Small intestine (tissue), 7 donors: Measurements from ENCODE around the gene TASP1. TPM values are rescaled to one million over a fixed set of nuclear protein-coding genes. Genes with fewer than 3 reads are reported as not detected.

Experiments used
- DNase-seq, 2 donors: peaks; one replicate each; pipeline versions ENCODE4 v3.0.0 to v3.0.0-alpha.2; 2013
- FAIRE-seq: peaks from 2 replicates; lab custom pipeline; 2012; peaks lifted over from hg19 to GRCh38; lab: Jason Lieb, UNC
- H3K27ac ChIP-seq, 3 donors: one replicate each; pipeline ENCODE4 v1.5.1; 2013; ENCODE audit warnings: low read length in 2 of 3, mild to moderate bottlenecking in 2 of 3, control low read depth in 1 of 3, inconsistent platforms in 1 of 3, low read depth in 1 of 3, moderate library complexity in 1 of 3
- H3K27me3 ChIP-seq, 3 donors: one replicate each; pipeline ENCODE4 v1.6.1; 2013; ENCODE audit warnings: low read length in 3 of 3, inconsistent platforms in 1 of 3; ENCODE audit not compliant: control insufficient read depth in 3 of 3, insufficient read depth in 3 of 3
- H3K36me3 ChIP-seq, 3 donors: one replicate each; pipeline ENCODE4 v1.6.1; 2013; ENCODE audit warnings: low read length in 3 of 3, inconsistent platforms in 1 of 3, low read depth in 1 of 3, mild to moderate bottlenecking in 1 of 3, moderate library complexity in 1 of 3; ENCODE audit not compliant: control insufficient read depth in 3 of 3, insufficient read depth in 2 of 3
- H3K4me1 ChIP-seq, 3 donors: one replicate each; pipeline ENCODE4 v1.6.1; 2013; ENCODE audit warnings: low read length in 2 of 3, inconsistent platforms in 1 of 3, low read depth in 1 of 3, mild to moderate bottlenecking in 1 of 3, moderate library complexity in 1 of 3; ENCODE audit not compliant: control insufficient read depth in 3 of 3, insufficient read depth in 2 of 3
- H3K4me3 ChIP-seq, 3 donors: one replicate each; pipeline ENCODE4 v1.5.1; 2013; ENCODE audit warnings: low read length in 3 of 3, control low read depth in 1 of 3, inconsistent platforms in 1 of 3, low read depth in 1 of 3, mild to moderate bottlenecking in 1 of 3, moderate library complexity in 1 of 3
- H3K9me3 ChIP-seq, 2 donors: one replicate each; pipeline ENCODE4 v1.6.1; 2013; ENCODE audit warnings: low read depth in 1 of 2, low read length in 1 of 2; ENCODE audit not compliant: control insufficient read depth in 2 of 2, insufficient read depth in 1 of 2
- WGBS, 3 donors: extraction: QIAGEN DNeasy Blood & Tissue Kit; methylation state at CpG; one replicate each; pipeline ENCODE4 v1.1.7; 2013; 5-methylcytosine and 5-hydroxymethylcytosine counted together
- polyA plus RNA-seq, 4 donors: library from polyadenylated mRNA; stranded (reverse) in 3 of 4; unstranded in 1 of 4; fragments of 200-250 nt in 3 of 4; fragments of 120-200 nt in 1 of 4; gene quantifications; one replicate each; pipeline versions ENCODE4 v1.2.1 to v1.2.3, GENCODE V29; 2013
- donor health status: healthy with polysubstance abuse.
- donor health status: control.
- donor health status: control.
- donor health status: Bipolar disorder and iron deficiency.
- donor health status: healthy.

The TASP1 gene
- polyA plus RNA-seq, 4 donors: 3.0 to 13.3 (median 5.6) TPM

- FAIRE-seq (no peak), DNase-seq (no peak)
- Histone ChIP-seq H3K27ac (no peak overlapping the region), H3K4me1 (no peaks in the 10 kb centered on the region), H3K4me3 (no peak overlapping the region), H3K36me3 (peaks cover 0 to 3% (median 0%) of the 10 kb centered on the region in 3 donors), H3K9me3 (peaks cover 0 to 9% of the 10 kb centered on the region in 2 donors), H3K27me3 (no peaks in the 10 kb centered on the region)
Measured at GRCh38 chr20:13469262-13469661, 169.5 kb downstream of the TASP1 start.

GRCh38 chr20:13468166-13468565 lies 170.6 kb downstream of the TASP1 start:
- FAIRE-seq (no peak), DNase-seq (no peak)
- Histone ChIP-seq H3K4me3 (no peak overlapping the region), H3K9me3 (peaks cover 0 to 6% of the 10 kb centered on the region in 2 donors), H3K36me3 (no peaks in the 10 kb centered on the region), H3K27me3 (no peaks in the 10 kb centered on the region), H3K27ac (no peak overlapping the region), H3K4me1 (no peaks in the 10 kb centered on the region)

GRCh38 chr20:13464702-13465101 lies 174.0 kb downstream of the TASP1 start:
- no peak for FAIRE-seq
- H3K27ac ChIP-seq: no peak overlapping the region
- H3K9me3 ChIP-seq: peaks cover 0 to 3% of the 10 kb centered on the region in 2 donors
- no peaks in the 10 kb centered on the region for H3K4me1 ChIP-seq
- H3K27me3 ChIP-seq: no peaks in the 10 kb centered on the region
- no peaks in the 10 kb centered on the region for H3K36me3 ChIP-seq
- WGBS, 3 donors: 90 to 98% (median 95%) methylated on average over 3 of the region's 3 CpGs
- H3K4me3 ChIP-seq: no peak overlapping the region
- DNase-seq: no peak

GRCh38 chr20:13461849-13462458 lies 176.8 kb downstream of the TASP1 start:
- H3K9me3 ChIP-seq: no peaks in the 10 kb centered on the region
- DNase-seq (no peak), FAIRE-seq (no peak)
- H3K27ac ChIP-seq: no peak overlapping the region
- H3K36me3 ChIP-seq: no peaks in the 10 kb centered on the region
- 88 to 93% (median 93%) methylated on average over 2 of the region's 2 CpGs for WGBS, 3 donors
- H3K27me3 ChIP-seq: no peaks in the 10 kb centered on the region
- no peak overlapping the region for H3K4me3 ChIP-seq
- no peaks in the 10 kb centered on the region for H3K4me1 ChIP-seq

GRCh38 chr20:13458860-13459451 lies 179.8 kb downstream of the TASP1 start:
- peak; percentile 21 to 36 for DNase-seq
- Histone ChIP-seq H3K4me1 (no peaks in the 10 kb centered on the region), H3K9me3 (no peaks in the 10 kb centered on the region), H3K27ac (no peak overlapping the region), H3K4me3 (no peak overlapping the region), H3K27me3 (no peaks in the 10 kb centered on the region), H3K36me3 (peaks cover 0 to 2% (median 0%) of the 10 kb centered on the region in 3 donors)
- WGBS, 3 donors: 76 to 81% (median 78%) methylated on average over 3 of the region's 3 CpGs
- no peak for FAIRE-seq

GRCh38 chr20:13457487-13457886 lies 181.2 kb downstream of the TASP1 start:
- Histone ChIP-seq H3K27ac (no peak overlapping the region), H3K4me1 (peaks cover 0 to 3% (median 0%) of the 10 kb centered on the region in 3 donors), H3K9me3 (no peaks in the 10 kb centered on the region), H3K27me3 (no peaks in the 10 kb centered on the region), H3K4me3 (no peak overlapping the region), H3K36me3 (peaks cover 0 to 2% (median 0%) of the 10 kb centered on the region in 3 donors)
- FAIRE-seq (peak; percentile 72), DNase-seq (no peak)
- WGBS, 3 donors: 97 to 100% (median 97%) methylated on average over 1 of the region's 1 CpG

GRCh38 chr20:13455713-13456112 lies 183.0 kb downstream of the TASP1 start:
- H3K27ac ChIP-seq: no peak overlapping the region
- 78 to 96% (median 93%) methylated on average over 3 of the region's 3 CpGs for WGBS, 3 donors
- H3K9me3 ChIP-seq: no peaks in the 10 kb centered on the region
- DNase-seq (no peak), FAIRE-seq (no peak)
- H3K4me3 ChIP-seq: no peak overlapping the region
- no peaks in the 10 kb centered on the region for H3K27me3 ChIP-seq
- H3K4me1 ChIP-seq: peaks cover 0 to 3% (median 0%) of the 10 kb centered on the region in 3 donors
- H3K36me3 ChIP-seq: peaks cover 0 to 2% (median 0%) of the 10 kb centered on the region in 3 donors

GRCh38 chr20:13453367-13453766 lies 185.4 kb downstream of the TASP1 start:
- peaks cover 0 to 3% (median 0%) of the 10 kb centered on the region in 3 donors for H3K4me1 ChIP-seq
- H3K9me3 ChIP-seq: no peaks in the 10 kb centered on the region
- H3K4me3 ChIP-seq: no peak overlapping the region
- peaks cover 0 to 2% (median 0%) of the 10 kb centered on the region in 3 donors for H3K36me3 ChIP-seq
- WGBS, 3 donors: 94 to 98% (median 98%) methylated on average over 2 of the region's 2 CpGs
- DNase-seq: no peak
- H3K27ac ChIP-seq: no peak overlapping the region
- FAIRE-seq: no peak
- H3K27me3 ChIP-seq: no peaks in the 10 kb centered on the region
